Keratinocyte (primary cell): Measurements from ENCODE around the gene STRN3.

Experiments
- CTCF ChIP-seq, 3 experiments: IDR thresholded peaks in 1 of 3; conservative IDR thresholded peaks in 1 of 3; optimal IDR thresholded peaks in 1 of 3; 2 replicates in 2 of 3; 3 replicates in 1 of 3; pipeline versions ENCODE3 to v1.5.1; 2011; ENCODE audit warnings: low read length in 3 of 3, mild to moderate bottlenecking in 3 of 3, moderate library complexity in 2 of 3, control low read depth in 1 of 3, inconsistent platforms in 1 of 3; ENCODE audit not compliant: insufficient read depth in 2 of 3; ENCODE audit errors: extremely low read depth in 1 of 3
- EZH2 ChIP-seq: IDR thresholded peaks from one replicate; pipeline ENCODE4 v1.6.1; 2012; ENCODE audit warnings: inconsistent platforms, mild to moderate bottlenecking, low read length, moderate library complexity

DNA sequence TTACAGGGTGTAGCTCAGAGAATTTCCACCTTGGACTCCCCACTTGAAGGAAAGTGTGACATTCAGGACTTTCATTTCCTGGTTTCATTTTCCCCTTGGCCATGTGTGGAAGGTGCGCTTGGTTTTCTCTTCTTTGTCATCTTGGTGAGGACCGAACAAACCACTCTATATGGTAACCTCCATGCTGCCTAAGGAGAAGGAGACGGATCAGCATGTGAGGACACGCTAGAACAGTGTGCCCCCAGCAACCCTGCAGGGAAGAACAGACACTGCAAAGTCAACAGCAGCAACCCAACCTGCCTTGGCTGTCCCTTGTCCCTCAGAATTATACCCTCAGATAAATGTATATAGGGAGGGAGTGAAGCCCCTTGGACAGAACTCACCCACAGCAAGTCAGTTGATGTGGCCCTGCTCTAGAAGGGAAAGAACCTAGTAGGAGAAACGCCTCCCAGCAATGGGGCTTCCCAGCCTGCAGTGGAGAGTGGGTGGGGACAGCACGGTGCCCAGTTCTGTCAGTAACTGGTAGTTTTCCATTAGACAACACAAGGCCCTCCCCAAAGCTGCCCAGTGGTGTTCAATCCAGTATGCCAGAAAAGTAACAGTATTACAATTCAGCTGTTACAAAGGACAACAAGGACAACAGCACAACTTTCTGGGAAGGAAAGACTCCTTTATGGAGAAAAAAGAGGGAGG lies 170.7 kb downstream of the STRN3 start:
- no peak for TF ChIP-seq CTCF (optimal IDR thresholded peaks at IDR 0.05 in 1 of 3, IDR thresholded peaks at IDR 0.05 in 1 of 3, conservative IDR thresholded peaks at IDR 0.05 in 1 of 3; ENCODE audit: extremely low read depth in 1 of 3, insufficient read depth in 2 of 3, low read length in 3 of 3)
- TF ChIP-seq EZH2 = no peak
